H1 (cell line): ENCODE results near the gene ADPRH. TPM values are rescaled to one million over a fixed set of nuclear protein-coding genes. Genes with fewer than 3 reads are reported as not detected.

Experiments
- BRCA1 ChIP-seq: IDR thresholded peaks from 2 replicates; pipeline ENCODE4 v1.6.1; 2012; ENCODE audit warnings: low read depth, low read length, improper control_type of control experiment
- NRF1 ChIP-seq: IDR thresholded peaks from 2 replicates; pipeline ENCODE4 v1.6.1; 2011; ENCODE audit warnings: mild to moderate bottlenecking, low read depth, low read length, improper control_type of control experiment
- TEAD4 ChIP-seq: IDR thresholded peaks from 2 replicates; pipeline ENCODE4 v1.6.1; 2012; ENCODE audit warnings: low read depth, low read length, inconsistent platforms, mixed read lengths
- polyA plus RNA-seq, 7 experiments: library from polyadenylated mRNA; depleted of rRNA in 3 of 7; stranded (reverse) in 5 of 7; unstranded in 2 of 7; fragments of >200 nt in 5 of 7; fragments of 200-250 nt in 2 of 7; gene quantifications; 1 replicate in 5 of 7; 2 replicates in 1 of 7; 4 replicates in 1 of 7; pipeline versions ENCODE4 v1.2.1 to v1.2.3, GENCODE V29; 2011 to 2013; ENCODE audit warnings: missing spikeins in 2 of 7, mixed read lengths in 2 of 7
- total RNA-seq: library from RNA; stranded (reverse); fragmentation: NEBNext Ultra II Directional; extraction: Animal tissue kit (Norgen Biotek cat#: 25700); gene quantifications from 2 replicates; pipeline ENCODE4 v1.2.1, GENCODE V29; 2021
- TF ChIP-seq, protein P1 (sequence below), 3 experiments: IDR thresholded peaks; 1 replicate in 2 of 3; 2 replicates in 1 of 3; pipeline versions ENCODE4 v1.5.1 to v1.6.1; 2011; ENCODE audit warnings: low read length in 3 of 3, mild to moderate bottlenecking in 3 of 3, inconsistent platforms in 2 of 3, low read depth in 1 of 3, moderate library complexity in 1 of 3; ENCODE audit not compliant: insufficient read depth in 1 of 3; ENCODE audit errors: control extremely low read depth in 1 of 3

Gene ADPRH
- total and polyA plus RNA-seq, 2 of the 8 experiments (the other 6 are each of a cell fraction or from before 2014, with no cell fraction given) = 2.6 to 4.2 TPM

DNA sequence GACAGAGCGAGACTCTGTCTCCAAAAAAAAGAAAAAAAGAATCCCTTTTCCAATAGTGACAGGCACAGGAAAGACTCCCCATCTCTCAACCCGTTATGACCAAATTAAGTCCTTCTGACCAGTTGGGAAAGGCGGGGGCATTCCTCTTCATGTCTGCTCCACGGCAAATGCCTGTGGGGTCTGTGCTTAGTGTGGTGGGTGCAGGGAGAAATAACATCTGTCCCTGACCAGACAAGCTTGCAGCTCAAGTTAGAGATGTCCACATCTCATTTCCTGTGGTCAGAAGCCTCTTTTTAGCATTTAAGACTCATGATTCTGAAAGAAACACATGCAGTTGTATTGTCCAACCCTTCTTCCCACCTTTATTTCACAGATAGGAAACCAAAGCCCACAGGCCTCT lies 34.6 kb downstream of the ADPRH start (continued):
- TF ChIP-seq, protein P1, sequence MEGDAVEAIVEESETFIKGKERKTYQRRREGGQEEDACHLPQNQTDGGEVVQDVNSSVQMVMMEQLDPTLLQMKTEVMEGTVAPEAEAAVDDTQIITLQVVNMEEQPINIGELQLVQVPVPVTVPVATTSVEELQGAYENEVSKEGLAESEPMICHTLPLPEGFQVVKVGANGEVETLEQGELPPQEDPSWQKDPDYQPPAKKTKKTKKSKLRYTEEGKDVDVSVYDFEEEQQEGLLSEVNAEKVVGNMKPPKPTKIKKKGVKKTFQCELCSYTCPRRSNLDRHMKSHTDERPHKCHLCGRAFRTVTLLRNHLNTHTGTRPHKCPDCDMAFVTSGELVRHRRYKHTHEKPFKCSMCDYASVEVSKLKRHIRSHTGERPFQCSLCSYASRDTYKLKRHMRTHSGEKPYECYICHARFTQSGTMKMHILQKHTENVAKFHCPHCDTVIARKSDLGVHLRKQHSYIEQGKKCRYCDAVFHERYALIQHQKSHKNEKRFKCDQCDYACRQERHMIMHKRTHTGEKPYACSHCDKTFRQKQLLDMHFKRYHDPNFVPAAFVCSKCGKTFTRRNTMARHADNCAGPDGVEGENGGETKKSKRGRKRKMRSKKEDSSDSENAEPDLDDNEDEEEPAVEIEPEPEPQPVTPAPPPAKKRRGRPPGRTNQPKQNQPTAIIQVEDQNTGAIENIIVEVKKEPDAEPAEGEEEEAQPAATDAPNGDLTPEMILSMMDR (IDR thresholded peaks at IDR 0.05; ENCODE audit: control extremely low read depth in 1 of 3, insufficient read depth in 1 of 3, low read depth in 1 of 3, low read length in 3 of 3) = no peak
- TF ChIP-seq NRF1 (no peak), BRCA1 (no peak), TEAD4 (no peak)
